Activated CD4-positive, alpha-beta T cell treated with anti-CD3 and anti-CD28 coated beads, Interleukin-2, amount 10 ng/mL, durations not matched to agents 7 days and 5 days (primary cell): ENCODE results near the gene FLT3. TPM values are rescaled to one million over a fixed set of nuclear protein-coding genes. Genes with fewer than 3 reads are reported as not detected.
A peak's percentile ranks its signal among the peaks of the same experiment; 100 is the strongest.
"Not testable (repeated sequence)": the region's sequence is repeated elsewhere in the genome, so short reads cannot be mapped to it uniquely, and the experiment has no call there.

Experiments used
- CTCF ChIA-PET: fragments of 350-600 bp; sonication (Branson Sonifier 250); formaldehyde crosslinking; loops from one replicate; lab custom pipeline; 2021; ENCODE audit warnings: antibody characterized with exemption; lab: Charles Lee
- POLR2A ChIA-PET: fragments of 350-600 bp; sonication (Branson Sonifier 250); formaldehyde crosslinking; loops from one replicate; lab custom pipeline; 2021; ENCODE audit warnings: antibody characterized with exemption; lab: Charles Lee
- DNase-seq: peaks from one replicate; pipeline ENCODE4 v3.0.0-alpha.2; 2020
- H3K27ac Mint-ChIP-seq: one replicate; pipeline ENCODE4 v1.8.0; 2021; ENCODE audit warnings: mild to moderate bottlenecking, moderate library complexity, mixed read lengths
- H3K27me3 Mint-ChIP-seq: one replicate; pipeline ENCODE4 v1.8.0; 2021; ENCODE audit warnings: mixed read lengths
- H3K36me3 Mint-ChIP-seq: one replicate; pipeline ENCODE4 v1.8.0; 2021; ENCODE audit warnings: low read depth, mixed read lengths
- H3K4me1 Mint-ChIP-seq: one replicate; pipeline ENCODE4 v1.8.0; 2021; ENCODE audit warnings: mixed read lengths
- H3K4me3 Mint-ChIP-seq: one replicate; pipeline ENCODE4 v1.8.0; 2021; ENCODE audit warnings: mild to moderate bottlenecking, moderate library complexity, mixed read lengths
- H3K9me3 Mint-ChIP-seq: one replicate; pipeline ENCODE4 v1.8.0; 2021; ENCODE audit warnings: mixed read lengths
- total RNA-seq, 2 experiments: library from RNA; stranded (reverse); gene quantifications; one replicate each; pipeline ENCODE4 v1.2.3, GENCODE V29; 2021

The FLT3 gene
- total RNA-seq, 2 experiments from 2014 or later, result not detected

DNA sequence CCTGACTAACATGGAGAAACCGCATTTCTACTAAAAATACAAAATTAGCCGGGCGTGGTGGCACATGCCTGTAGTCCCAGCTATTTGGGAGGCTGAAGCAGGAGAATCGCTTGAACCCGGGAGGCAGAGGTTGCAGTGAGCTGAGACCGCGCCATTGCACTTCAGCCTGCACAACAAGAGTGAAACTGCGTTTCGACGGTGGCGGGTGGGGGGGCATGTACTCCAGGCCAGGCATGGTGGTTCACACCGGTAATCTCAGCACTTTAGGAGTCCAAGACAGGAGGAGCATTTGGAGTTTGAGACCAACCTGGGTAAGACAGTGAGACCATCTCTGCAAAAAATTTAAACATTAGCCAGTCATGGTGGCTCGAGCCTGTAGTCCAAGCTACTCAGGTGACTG is 136.2 kb downstream of the FLT3 start:
- CTCF ChIA-PET, result interaction anchor here (1.5 kb wide), 1 partner anchor 20 kb away, joined by 4 read pairs; no protein-coding TSS in a partner anchor
- H3K9me3 Mint-ChIP-seq, H3K36me3 Mint-ChIP-seq, POLR2A ChIA-PET, H3K4me1 Mint-ChIP-seq, H3K27ac Mint-ChIP-seq, DNase-seq, H3K4me3 Mint-ChIP-seq: not testable (repeated sequence)
- H3K27me3 Mint-ChIP-seq, result peaks cover 84% of the 10 kb centered on the region

DNA sequence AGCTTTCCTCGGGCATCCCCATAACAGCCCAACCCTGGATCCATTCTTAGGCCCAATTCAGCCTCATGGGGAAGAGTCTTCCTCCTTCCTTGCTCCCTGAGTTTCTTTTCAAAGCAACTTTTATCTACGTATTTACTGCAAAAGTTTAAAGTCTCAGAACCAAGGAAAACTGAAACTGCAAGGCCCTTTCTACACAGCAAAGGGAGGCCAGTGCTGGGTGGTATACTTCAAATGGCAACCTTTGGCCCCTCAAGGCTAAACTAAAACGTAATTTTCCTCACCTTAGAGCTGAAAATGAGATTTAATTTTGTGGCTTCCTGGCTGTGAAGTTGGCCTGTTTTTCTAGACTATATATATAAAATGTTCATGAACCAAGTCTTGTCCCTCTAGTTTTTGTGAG is 136.9 kb downstream of the FLT3 start:
- Mint-ChIP-seq H3K9me3 (no peaks in the 10 kb centered on the region), H3K27me3 (peaks cover 86% of the 10 kb centered on the region), H3K27ac (peak overlapping the region; percentile 20), H3K4me3 (no peak overlapping the region), H3K4me1 (peaks cover 3% of the 10 kb centered on the region), H3K36me3 (no peaks in the 10 kb centered on the region)
- ChIA-PET POLR2A (no interaction called here), CTCF (no interaction called here)
- DNase-seq, result no peak

DNA sequence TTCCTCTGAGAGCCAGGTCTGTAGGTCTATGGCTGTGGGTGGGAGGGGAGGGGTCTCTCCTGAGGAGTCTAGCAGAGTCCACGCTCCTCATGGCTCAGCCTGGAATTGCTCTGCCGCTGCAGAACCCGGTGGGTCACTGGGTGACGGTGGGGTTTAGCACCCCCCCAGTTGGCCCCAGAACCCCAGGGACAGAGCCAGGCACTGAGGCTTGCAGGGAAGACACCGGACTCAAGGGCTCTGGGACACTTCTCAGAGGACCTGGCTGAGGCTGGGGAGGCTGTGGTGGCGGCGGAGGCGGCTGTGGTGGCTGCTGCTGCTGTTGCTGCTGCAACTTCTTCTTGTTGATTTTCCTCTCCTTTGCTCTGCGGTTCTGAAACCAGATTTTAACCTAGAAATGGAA is 137.4 kb downstream of the FLT3 start:
- peaks cover 3% of the 10 kb centered on the region for H3K4me1 Mint-ChIP-seq
- H3K9me3 Mint-ChIP-seq, result no peaks in the 10 kb centered on the region
- H3K27me3 Mint-ChIP-seq, result peaks cover 90% of the 10 kb centered on the region
- H3K36me3 Mint-ChIP-seq, result no peaks in the 10 kb centered on the region
- no peak overlapping the region for H3K4me3 Mint-ChIP-seq
- CTCF ChIA-PET, result interaction anchor here (0.6 kb wide), 1 partner anchor 559 kb away, joined by 7 read pairs; no protein-coding TSS in a partner anchor
- no peak overlapping the region for H3K27ac Mint-ChIP-seq
- no peak for DNase-seq
- POLR2A ChIA-PET, result no interaction called here

DNA sequence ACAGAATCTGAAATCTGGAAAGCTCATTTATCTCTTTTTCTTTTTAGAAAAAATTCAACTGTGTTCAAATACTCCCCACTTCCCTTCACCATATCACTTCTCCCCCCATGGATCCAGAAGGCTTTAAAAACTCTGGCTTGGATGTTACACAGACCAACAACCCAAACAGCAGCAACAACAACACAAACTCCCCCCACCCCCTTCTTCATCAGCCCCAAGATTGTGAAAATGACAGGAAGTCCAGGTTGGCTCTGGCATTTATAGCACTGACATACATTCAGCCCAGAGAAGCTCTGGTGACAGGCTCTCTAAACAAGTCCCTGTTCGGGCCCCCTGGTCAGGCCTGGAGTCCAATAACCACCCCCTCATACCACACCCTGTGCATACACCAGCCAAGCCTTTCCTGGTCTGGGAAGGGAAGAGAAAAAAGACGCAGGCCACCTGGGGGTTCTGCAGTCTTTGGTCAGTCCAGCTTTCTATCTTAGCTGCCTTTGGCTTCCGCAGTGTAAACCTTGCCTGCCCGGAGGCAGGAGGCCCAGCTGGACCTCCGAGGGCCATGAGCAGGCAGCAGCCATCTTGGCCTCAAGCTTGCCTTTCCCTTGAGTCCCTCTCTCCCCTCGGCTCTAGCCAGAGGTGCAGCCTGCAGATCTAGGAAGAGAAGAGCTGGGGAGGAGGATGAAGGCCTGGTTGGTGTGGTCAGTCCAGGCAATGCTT is 138.1 kb downstream of the FLT3 start:
- DNase-seq, result no peak
- Mint-ChIP-seq H3K4me3 (no peak overlapping the region), H3K9me3 (no peaks in the 10 kb centered on the region), H3K27ac (no peak overlapping the region), H3K27me3 (peaks cover 87% of the 10 kb centered on the region), H3K36me3 (no peaks in the 10 kb centered on the region), H3K4me1 (peaks cover 3% of the 10 kb centered on the region)
- CTCF ChIA-PET, result interaction anchor here (0.6 to 0.8 kb wide), 3 partner anchors 8 to 559 kb away, joined by 3 to 7 read pairs (median 4); no protein-coding TSS in a partner anchor
- POLR2A ChIA-PET, result no interaction called here

DNA sequence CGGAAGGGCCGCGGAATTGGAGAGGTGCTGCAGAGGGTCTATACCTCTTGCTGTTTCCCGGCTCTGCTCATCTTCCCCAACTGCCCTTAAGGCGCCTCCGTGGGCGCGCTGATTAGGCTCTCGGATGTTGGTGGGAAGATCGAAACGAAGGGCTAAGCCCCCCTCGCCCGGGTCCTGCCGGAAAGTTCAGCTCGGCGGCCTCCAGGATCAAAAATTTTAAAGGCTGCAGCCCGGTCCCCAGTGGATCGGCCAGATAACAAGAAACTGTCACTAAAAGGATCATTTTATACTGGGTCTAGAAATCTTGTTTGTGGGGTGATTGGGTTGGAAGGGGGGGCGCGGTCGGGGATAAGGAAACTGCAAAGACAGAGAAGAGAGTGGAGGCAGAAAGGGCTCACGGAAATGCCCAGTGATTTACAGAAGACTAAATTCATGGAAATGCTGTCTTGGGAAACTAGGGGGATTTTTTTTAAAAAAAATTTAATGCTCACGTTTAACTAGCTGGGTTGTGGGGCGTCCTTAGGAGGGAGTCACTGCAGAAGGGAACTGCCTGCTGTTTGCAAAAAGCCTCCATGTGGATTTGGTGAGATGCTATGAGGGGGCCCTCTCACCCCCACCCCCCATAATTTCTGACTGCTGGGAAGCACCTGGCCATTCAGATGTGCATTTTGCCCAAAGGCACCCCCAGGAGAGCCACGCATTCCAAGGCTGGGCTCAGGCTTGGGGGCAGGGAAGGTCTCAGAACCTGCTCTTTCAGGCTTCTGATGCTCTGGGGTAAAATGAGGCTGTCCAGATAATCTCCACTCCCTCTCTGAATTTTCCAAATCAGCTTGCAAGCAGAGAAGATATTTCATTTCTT is 138.9 kb downstream of the FLT3 start:
- CTCF ChIA-PET, result interaction anchor here (1.0 kb wide), 1 partner anchor 41 kb away, joined by 3 read pairs; no protein-coding TSS in a partner anchor
- H3K4me1 Mint-ChIP-seq, result peaks cover 3% of the 10 kb centered on the region
- POLR2A ChIA-PET, result no interaction called here
- H3K4me3 Mint-ChIP-seq, result no peak overlapping the region
- no peak overlapping the region for H3K27ac Mint-ChIP-seq
- peaks cover 85% of the 10 kb centered on the region for H3K27me3 Mint-ChIP-seq
- H3K36me3 Mint-ChIP-seq, result no peaks in the 10 kb centered on the region
- no peak for DNase-seq
- no peaks in the 10 kb centered on the region for H3K9me3 Mint-ChIP-seq

DNA sequence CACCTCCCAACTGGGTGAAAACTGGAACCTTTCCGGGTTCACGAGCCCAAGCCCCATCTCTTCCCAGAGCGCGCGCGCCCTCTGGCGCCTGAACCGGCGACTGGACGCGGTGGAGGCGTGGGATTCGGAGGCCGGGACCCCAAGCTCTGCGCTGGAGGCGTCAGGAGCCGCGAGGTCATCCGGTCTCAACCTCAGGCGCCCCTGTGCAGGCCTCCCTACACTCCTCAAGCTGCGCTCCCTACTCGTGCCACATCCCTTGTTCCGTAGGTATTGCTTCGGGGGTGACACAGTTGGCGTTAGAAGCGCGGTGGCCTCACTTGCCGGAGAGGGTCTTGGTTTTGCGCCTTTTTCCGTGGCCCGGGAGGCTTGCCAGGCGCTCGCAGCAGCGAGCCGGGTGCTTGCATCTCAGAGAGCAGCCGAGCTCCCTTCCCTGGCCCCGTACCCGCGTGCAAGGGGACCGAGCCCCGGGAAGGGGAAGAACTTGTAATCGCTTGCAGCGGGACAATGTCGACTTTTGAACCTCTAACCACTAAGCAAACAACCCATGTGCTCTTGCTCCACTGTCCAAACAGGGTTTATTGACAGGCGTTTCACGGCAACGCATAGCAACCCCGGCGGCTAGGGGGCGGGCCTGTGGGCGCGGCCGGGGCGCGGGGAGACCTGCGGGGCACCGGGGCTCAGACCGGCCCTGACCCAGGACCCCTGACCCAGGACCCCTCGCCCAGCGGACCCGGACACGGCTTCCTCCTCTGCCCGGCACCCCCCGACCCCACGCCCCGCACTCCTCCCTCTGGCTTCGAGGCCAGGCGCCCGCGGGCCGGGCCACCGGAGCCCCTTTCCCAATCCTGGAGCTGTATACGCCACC is 139.8 kb downstream of the FLT3 start:
- H3K4me1 Mint-ChIP-seq, result peaks cover 3% of the 10 kb centered on the region
- ChIA-PET POLR2A (no interaction called here), CTCF (interaction anchor here (1.0 kb wide), 2 partner anchors 40 to 45 kb away, joined by 3 read pairs; no protein-coding TSS in a partner anchor)
- peak overlapping the region; percentile 24 for H3K4me3 Mint-ChIP-seq
- peak; percentile 23 for DNase-seq
- H3K27ac Mint-ChIP-seq, result no peak overlapping the region
- H3K9me3 Mint-ChIP-seq, result no peaks in the 10 kb centered on the region
- H3K36me3 Mint-ChIP-seq, result no peaks in the 10 kb centered on the region
- peaks cover 84% of the 10 kb centered on the region for H3K27me3 Mint-ChIP-seq

DNA sequence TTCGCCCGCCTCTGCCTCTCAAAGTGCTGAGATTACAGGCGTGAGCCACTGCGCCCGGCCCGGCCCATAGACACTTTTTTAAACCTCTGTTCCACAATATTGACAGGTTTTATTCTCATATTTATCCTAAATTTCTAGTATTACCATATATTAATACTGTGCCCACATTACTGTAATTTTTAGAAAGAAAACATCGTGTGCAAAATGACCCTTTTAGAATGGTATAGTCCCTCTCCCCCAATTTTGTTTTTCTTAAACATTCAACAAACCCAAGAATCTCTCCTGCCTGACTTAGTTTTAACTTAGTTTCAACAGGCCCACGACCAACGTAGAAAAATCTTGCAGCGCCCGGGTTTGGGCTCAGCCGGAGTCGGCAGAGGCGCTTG is 140.4 kb downstream of the FLT3 start:
- Mint-ChIP-seq H3K4me3 (peak overlapping the region; percentile 24), H3K27me3 (peaks cover 84% of the 10 kb centered on the region), H3K27ac (no peak overlapping the region), H3K36me3 (no peaks in the 10 kb centered on the region), H3K4me1 (peaks cover 8% of the 10 kb centered on the region), H3K9me3 (no peaks in the 10 kb centered on the region)
- no peak for DNase-seq
- ChIA-PET CTCF (interaction anchor here (1.0 to 1.3 kb wide), 3 partner anchors 39 to 49 kb away, joined by 3 read pairs; no protein-coding TSS in a partner anchor), POLR2A (no interaction called here)

DNA sequence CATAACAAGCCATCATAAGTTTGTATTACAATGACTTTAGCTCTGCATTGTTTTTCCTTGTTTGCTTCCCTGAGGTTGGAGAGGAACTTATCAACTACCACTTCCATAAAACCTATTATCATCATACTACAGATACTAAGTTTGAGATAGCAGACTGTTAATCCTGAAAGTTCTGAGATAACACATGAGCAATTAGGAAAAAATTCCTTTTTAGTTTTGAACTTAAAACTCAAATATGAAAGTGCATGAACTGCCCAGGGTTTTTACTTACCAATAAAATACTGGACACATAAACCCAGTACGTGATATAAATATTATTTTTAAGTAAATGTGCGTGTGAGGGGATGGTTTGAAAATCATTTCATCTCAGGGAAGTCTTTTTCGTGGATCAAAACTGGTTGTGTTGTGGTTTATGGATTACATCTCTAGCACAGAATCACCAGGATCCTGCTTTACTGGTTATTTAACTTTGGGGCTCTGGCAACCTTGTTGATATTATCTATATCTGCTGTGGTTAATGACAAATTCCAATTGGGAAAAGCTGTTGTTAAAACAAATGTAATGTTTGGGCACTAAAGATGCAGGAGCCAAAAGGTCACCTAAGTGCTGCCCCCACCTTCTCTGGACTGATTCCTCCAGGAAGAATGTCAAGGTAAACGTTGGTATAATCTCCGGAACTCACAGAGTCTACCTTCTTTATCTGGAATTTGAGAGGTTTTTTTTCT is 143.6 kb downstream of the FLT3 start:
- Mint-ChIP-seq H3K9me3 (no peaks in the 10 kb centered on the region), H3K27ac (no peak overlapping the region), H3K27me3 (peaks cover 76% of the 10 kb centered on the region), H3K36me3 (no peaks in the 10 kb centered on the region), H3K4me1 (peaks cover 19% of the 10 kb centered on the region), H3K4me3 (no peak overlapping the region)
- ChIA-PET POLR2A (no interaction called here), CTCF (interaction anchor here (0.6 to 1.1 kb wide), 2 partner anchors 21 to 336 kb away, joined by 3 read pairs; no protein-coding TSS in a partner anchor)
- DNase-seq, result no peak

DNA sequence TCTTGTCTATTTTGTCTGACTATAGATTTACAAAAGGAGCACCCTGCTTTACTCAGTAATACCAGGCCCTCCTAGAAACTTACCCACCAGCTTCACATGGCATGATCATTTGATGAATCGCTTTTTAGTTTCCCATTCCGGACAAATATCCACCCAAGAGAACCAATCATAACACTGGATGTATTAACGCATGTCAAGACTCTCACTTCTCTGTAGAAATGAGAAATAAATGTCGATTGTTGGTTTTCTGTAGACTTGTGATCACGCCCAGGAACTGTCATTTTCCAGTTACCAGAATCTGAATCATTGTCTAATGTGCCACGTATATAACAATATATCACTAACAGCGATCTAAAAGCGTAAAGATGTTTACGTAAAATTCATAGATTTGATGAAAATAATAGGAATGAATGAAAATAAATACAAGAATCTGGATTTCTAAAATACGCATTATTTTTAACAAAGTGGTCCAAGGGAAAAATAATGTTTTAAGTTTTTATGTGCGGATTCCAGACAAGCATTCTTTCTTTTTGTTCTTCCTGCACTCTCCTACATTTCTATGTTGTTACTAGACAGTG is 145.3 kb downstream of the FLT3 start:
- POLR2A ChIA-PET, result no interaction called here

DNA sequence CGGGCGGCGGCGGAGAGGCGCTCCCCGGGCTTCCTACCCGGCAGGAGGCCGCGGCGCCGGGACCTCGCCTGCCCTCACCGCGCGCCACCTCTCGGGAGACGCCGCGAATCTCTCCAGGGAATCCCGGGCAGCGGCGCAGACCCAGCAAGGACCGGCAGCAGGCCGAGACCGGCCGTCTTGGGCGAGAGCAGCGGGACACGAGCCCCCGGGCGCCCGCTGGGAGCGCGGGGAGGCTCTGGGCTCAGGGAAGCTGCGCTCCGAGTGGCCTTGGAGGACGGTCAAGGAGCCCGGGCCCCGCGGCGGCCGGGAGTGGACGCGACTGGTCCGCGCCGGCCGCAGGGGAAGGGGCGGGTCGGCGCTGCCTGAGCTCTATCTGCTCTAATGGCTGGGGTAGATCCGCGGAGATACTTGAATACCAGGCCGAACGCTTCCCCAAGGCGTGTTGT is 145.9 kb downstream of the FLT3 start:
- Mint-ChIP-seq H3K36me3 (no peaks in the 10 kb centered on the region), H3K27me3 (peaks cover 73% of the 10 kb centered on the region), H3K27ac (no peak overlapping the region), H3K4me3 (peak overlapping the region; percentile 62), H3K4me1 (peaks cover 16% of the 10 kb centered on the region), H3K9me3 (peaks cover 3% of the 10 kb centered on the region)
- POLR2A ChIA-PET, result no interaction called here
- CTCF ChIA-PET, result interaction anchor here (0.5 to 3.9 kb wide), 15 partner anchors 8 to 969 kb away, joined by 3 to 21 read pairs (median 5); partner anchors contain the start of gene PDX1
- no peak for DNase-seq

More for the DNA sequence above, 145.3 kb downstream of the FLT3 start:
- peaks cover 18% of the 10 kb centered on the region for H3K4me1 Mint-ChIP-seq
- H3K9me3 Mint-ChIP-seq, result peaks cover under 1% of the 10 kb centered on the region
- CTCF ChIA-PET, result interaction anchor here (1.2 to 3.9 kb wide), 7 partner anchors 16 to 593 kb away, joined by 4 to 21 read pairs (median 10); partner anchors contain the start of gene PDX1
- H3K4me3 Mint-ChIP-seq, result no peak overlapping the region
- H3K27ac Mint-ChIP-seq, result no peak overlapping the region
- H3K36me3 Mint-ChIP-seq, result no peaks in the 10 kb centered on the region
- peaks cover 75% of the 10 kb centered on the region for H3K27me3 Mint-ChIP-seq
- DNase-seq, result no peak

DNA sequence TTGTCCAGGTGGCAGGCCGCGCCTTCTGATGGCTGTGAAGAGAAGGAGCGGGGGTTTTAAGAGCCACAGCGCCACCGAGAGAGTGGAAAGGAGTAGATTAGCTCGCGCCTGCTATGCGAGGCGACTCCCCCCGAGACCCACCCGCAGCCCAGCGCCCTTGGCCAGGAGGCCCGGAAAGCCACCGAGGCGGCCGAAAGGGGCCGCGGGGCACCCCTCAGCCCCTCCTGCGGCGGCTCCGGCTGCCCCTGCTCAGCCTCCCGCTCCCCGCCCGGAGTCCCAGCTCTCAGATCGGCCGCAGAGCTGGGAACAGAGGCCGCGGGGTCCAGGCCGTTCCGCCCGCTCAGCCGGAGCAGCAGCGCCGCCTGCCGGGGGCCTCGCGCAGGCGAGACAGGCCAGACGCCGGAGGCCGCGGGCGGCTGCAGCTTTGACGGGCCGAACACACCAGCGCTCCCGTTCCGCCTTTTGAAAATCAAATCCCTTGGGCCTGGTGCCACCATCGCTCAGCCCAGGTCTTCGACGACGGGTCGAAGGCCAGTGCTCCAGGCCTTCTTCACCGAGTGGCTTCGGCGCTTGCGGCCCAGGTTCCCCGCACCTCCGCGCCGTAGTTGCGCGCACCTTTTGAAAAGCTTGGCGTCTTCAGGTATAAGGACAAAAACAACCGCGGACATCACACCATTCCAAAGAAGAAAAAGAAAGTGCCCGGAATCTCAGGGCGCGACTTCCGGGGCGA is 146.5 kb downstream of the FLT3 start:
- peak overlapping the region; percentile 19 for H3K27ac Mint-ChIP-seq
- H3K9me3 Mint-ChIP-seq, result peaks cover 3% of the 10 kb centered on the region
- CTCF ChIA-PET, result interaction anchor here (0.5 to 3.9 kb wide), 20 partner anchors 8 to 969 kb away, joined by 3 to 21 read pairs (median 4); partner anchors contain the start of gene PDX1
- H3K4me1 Mint-ChIP-seq, result peaks cover 16% of the 10 kb centered on the region
- H3K27me3 Mint-ChIP-seq, result peaks cover 69% of the 10 kb centered on the region
- peak; percentile 56 for DNase-seq
- POLR2A ChIA-PET, result no interaction called here
- no peaks in the 10 kb centered on the region for H3K36me3 Mint-ChIP-seq
- peak overlapping the region; percentile 62 for H3K4me3 Mint-ChIP-seq
